ENCODE results near the gene ELAVL4.

ELAVL4 gene

GRCh38 chr1:50126927-50127715 is 18.4 kb downstream of the ELAVL4 start:
- no peak for ATAC-seq
- TF ChIP-seq ISL1 (CRISPR knock-in tag; IDR thresholded peaks at IDR 0.05) = peak; percentile 39
- TF ChIP-seq BACH2 (CRISPR knock-in tag; IDR thresholded peaks at IDR 0.05; ENCODE audit: borderline replicate concordance) = no peak
- TF ChIP-seq OSR1 (CRISPR knock-in tag; IDR thresholded peaks at IDR 0.05) = no peak
- no peak for TF ChIP-seq ZNF8 (CRISPR knock-in tag; IDR thresholded peaks at IDR 0.05)

- TF ChIP-seq, protein P1, sequence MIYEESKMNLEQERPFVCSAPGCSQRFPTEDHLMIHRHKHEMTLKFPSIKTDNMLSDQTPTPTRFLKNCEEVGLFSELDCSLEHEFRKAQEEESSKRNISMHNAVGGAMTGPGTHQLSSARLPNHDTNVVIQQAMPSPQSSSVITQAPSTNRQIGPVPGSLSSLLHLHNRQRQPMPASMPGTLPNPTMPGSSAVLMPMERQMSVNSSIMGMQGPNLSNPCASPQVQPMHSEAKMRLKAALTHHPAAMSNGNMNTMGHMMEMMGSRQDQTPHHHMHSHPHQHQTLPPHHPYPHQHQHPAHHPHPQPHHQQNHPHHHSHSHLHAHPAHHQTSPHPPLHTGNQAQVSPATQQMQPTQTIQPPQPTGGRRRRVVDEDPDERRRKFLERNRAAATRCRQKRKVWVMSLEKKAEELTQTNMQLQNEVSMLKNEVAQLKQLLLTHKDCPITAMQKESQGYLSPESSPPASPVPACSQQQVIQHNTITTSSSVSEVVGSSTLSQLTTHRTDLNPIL (CRISPR knock-in tag; IDR thresholded peaks at IDR 0.05; ENCODE audit: low read depth) = no peak
- TF ChIP-seq ZC3H10 (CRISPR knock-in tag; IDR thresholded peaks at IDR 0.05) = no peak
- no peak for TF ChIP-seq ZFP30 (CRISPR knock-in tag; IDR thresholded peaks at IDR 0.05)
- no peak for ATAC-seq
Measured at GRCh38 chr1:50129201-50129600, 20.5 kb downstream of the ELAVL4 start.

- TF ChIP-seq ZNF70 (CRISPR knock-in tag; IDR thresholded peaks at IDR 0.05) (peak; percentile 90), PPARA (CRISPR knock-in tag; IDR thresholded peaks at IDR 0.05; ENCODE audit: borderline replicate concordance) (no peak)
- no peak for ATAC-seq
Measured at GRCh38 chr1:50132347-50132894, 23.7 kb downstream of the ELAVL4 start.

DNA sequence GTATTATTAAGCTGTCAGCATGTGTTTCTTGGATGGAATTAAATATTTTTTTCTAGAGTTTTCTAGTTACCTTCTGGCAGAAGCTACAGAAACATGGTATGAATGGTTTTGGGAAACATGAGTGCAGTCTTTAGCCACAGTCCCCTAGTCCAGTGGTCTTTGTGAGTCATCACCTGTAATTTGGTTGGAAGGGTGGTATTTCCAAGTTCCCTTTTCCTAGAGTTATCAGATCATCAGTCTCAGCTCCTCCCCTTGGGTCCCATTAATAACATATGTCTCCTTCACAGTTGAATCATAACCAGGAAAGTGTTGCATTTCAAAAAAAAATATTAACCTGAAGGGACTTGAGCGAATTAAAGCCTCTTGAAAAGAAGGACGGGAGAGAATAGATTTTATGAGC is 27.0 kb downstream of the ELAVL4 start:
- ATAC-seq = no peak

DNA sequence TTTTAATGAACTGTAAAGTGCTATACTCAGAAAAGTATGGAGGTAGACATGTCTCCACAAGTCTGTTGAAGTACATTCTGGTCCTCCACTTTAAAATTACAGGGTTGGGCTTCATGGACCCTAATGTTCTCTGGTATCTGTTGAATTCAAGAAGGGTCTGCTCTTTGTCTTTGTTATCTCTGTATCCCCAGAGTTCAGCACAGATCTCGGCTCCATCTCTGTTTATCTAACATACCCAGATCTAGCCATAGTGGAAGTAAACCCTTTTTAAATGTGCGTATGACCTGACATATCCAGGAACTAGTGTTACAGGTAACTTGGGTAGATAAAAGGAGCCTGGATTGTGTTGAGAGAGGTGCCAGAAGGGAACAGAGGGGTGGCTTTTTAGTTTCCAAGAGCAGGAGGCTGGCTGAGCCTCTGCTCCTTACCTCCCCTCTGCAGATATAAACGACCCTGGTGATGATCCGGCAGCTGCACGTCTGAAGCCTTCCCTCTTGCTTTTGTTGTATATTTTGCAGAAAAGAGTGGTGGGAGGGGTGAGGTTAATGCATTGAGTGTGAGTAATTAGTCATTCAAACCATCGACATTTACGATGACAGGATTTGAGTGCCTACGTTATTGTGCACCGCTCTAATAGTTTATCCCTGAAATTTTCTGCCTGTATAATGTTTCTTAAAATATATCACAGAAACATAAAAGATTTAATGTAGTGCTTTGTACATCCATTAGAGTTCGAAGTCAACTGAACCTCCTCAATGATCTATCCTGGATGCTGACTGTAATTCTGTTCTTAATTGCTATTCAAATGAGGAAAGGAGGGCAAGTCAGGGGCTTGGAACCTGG is 30.8 kb downstream of the ELAVL4 start:
- TF ChIP-seq TCF4 (CRISPR knock-in tag; IDR thresholded peaks at IDR 0.05; ENCODE audit: borderline replicate concordance) (peak; percentile 45; the same call in 1 of the 2 replicates), GLIS3 (CRISPR knock-in tag; IDR thresholded peaks at IDR 0.05) (no peak)
- ATAC-seq = no peak

More for the DNA sequence above, 27.0 kb downstream of the ELAVL4 start:
- TF ChIP-seq ZFP30 (CRISPR knock-in tag; IDR thresholded peaks at IDR 0.05) (no peak), PPARA (CRISPR knock-in tag; IDR thresholded peaks at IDR 0.05; ENCODE audit: borderline replicate concordance) (no peak), ARNTL (CRISPR knock-in tag; IDR thresholded peaks at IDR 0.05; ENCODE audit: borderline replicate concordance, low read depth) (no peak), SNAI2 (CRISPR knock-in tag; IDR thresholded peaks at IDR 0.05) (no peak), TCF4 (CRISPR knock-in tag; IDR thresholded peaks at IDR 0.05; ENCODE audit: borderline replicate concordance) (no peak)
- TF ChIP-seq, protein P1 (CRISPR knock-in tag; IDR thresholded peaks at IDR 0.05; ENCODE audit: low read depth) = no peak

- ATAC-seq = no peak
- TF ChIP-seq ESRRG (CRISPR knock-in tag; IDR thresholded peaks at IDR 0.05) = no peak
- TF ChIP-seq ZFP30 (CRISPR knock-in tag; IDR thresholded peaks at IDR 0.05) = no peak
- no peak for TF ChIP-seq GLIS3 (CRISPR knock-in tag; IDR thresholded peaks at IDR 0.05)
- no peak for TF ChIP-seq BACH2 (CRISPR knock-in tag; IDR thresholded peaks at IDR 0.05; ENCODE audit: borderline replicate concordance)
- TF ChIP-seq, protein P1 (CRISPR knock-in tag; IDR thresholded peaks at IDR 0.05; ENCODE audit: low read depth) = no peak
- TF ChIP-seq PATZ1 (CRISPR knock-in tag; IDR thresholded peaks at IDR 0.05; ENCODE audit: borderline replicate concordance) = no peak
- no peak for TF ChIP-seq ZNF565 (CRISPR knock-in tag; conservative IDR thresholded peaks at IDR 0.05; ENCODE audit: low read depth)
Measured at GRCh38 chr1:50140182-50140447, 31.4 kb downstream of the ELAVL4 start.

Measured in SK-N-SH treated with all-trans-retinoic acid at 6 μM for 48 hours (cell line).